OCI-LY1 (cell line): ENCODE results near the gene GSTP1.
A peak's percentile ranks its signal among the peaks of the same experiment; 100 is the strongest.

Source experiments
- H2AFZ ChIP-seq: fragments of 200-600 bp; sonication (generic), shearing (Covaris generic); 2 replicates; pipeline ENCODE4 v1.6.0; 2014; ENCODE audit warnings: antibody characterized with exemption, mild to moderate bottlenecking, low read length
- H3F3A ChIP-seq: fragments of 200-600 bp; sonication (generic), shearing (Covaris generic); 2 replicates; pipeline ENCODE4 v1.6.0; 2014; ENCODE audit warnings: mild to moderate bottlenecking, antibody characterized with exemption, low read length, moderate library complexity; ENCODE audit not compliant: insufficient read depth
- H3K27ac ChIP-seq: fragments of 200-600 bp; sonication (generic); 2 replicates; pipeline ENCODE4 v1.5.1; 2014; ENCODE audit warnings: low read length, mixed run types, mild to moderate bottlenecking, low read depth; ENCODE audit not compliant: poor library complexity, severe bottlenecking
- H3K27me3 ChIP-seq: fragments of 200-600 bp; sonication (generic); 2 replicates; pipeline ENCODE4 v1.6.0; 2014; ENCODE audit warnings: antibody characterized with exemption, mild to moderate bottlenecking, low read length, moderate library complexity; ENCODE audit not compliant: insufficient read depth
- H3K36me3 ChIP-seq: fragments of 200-600 bp; sonication (generic); 2 replicates; pipeline ENCODE4 v1.6.1; 2014; ENCODE audit warnings: mild to moderate bottlenecking, antibody characterized with exemption, low read length, moderate library complexity, mixed read lengths; ENCODE audit not compliant: insufficient read depth
- H3K4me1 ChIP-seq: fragments of 200-600 bp; sonication (generic); 2 replicates; pipeline ENCODE4 v1.5.1; 2014; ENCODE audit warnings: mild to moderate bottlenecking, low read length, moderate library complexity; ENCODE audit not compliant: insufficient read depth, severe bottlenecking
- H3K4me2 ChIP-seq: fragments of 200-600 bp; sonication (generic), shearing (Covaris generic); 2 replicates; pipeline ENCODE4 v1.6.1; 2014; ENCODE audit warnings: low read length
- H3K4me3 ChIP-seq: fragments of 200-600 bp; sonication (generic); 2 replicates; pipeline ENCODE4 v1.5.1; 2014; ENCODE audit warnings: low read length, low read depth, mild to moderate bottlenecking, mixed read lengths; ENCODE audit not compliant: poor library complexity, severe bottlenecking
- H3K79me2 ChIP-seq: fragments of 200-600 bp; shearing (Covaris generic); 2 replicates; pipeline ENCODE4 v1.6.1; 2016; ENCODE audit warnings: mixed run types, low read length, mixed read lengths; ENCODE audit not compliant: insufficient read depth
- H3K9ac ChIP-seq: fragments of 200-600 bp; sonication (generic), shearing (Covaris generic); 2 replicates; pipeline ENCODE4 v1.6.1; 2014; ENCODE audit warnings: mild to moderate bottlenecking, low read length, mixed read lengths
- H3K9me2 ChIP-seq: fragments of 200-600 bp; sonication (generic), shearing (Covaris generic); 2 replicates; pipeline ENCODE4 v1.6.1; 2014; ENCODE audit warnings: low read depth, mild to moderate bottlenecking, low read length, mixed read lengths
- H3K9me3 ChIP-seq: fragments of 200-600 bp; shearing (Covaris generic); 2 replicates; pipeline ENCODE4 v1.6.1; 2014; ENCODE audit warnings: low read length, mixed read lengths
- H4K20me1 ChIP-seq: fragments of 200-600 bp; sonication (generic), shearing (Covaris generic); 2 replicates; pipeline ENCODE4 v1.6.0; 2016; ENCODE audit warnings: mild to moderate bottlenecking, low read length; ENCODE audit not compliant: insufficient read depth
- EZH2 ChIP-seq: fragments of 200-600 bp; sonication (generic), shearing (Covaris generic); IDR thresholded peaks from 2 replicates; pipeline ENCODE4 v1.8.0; 2017; ENCODE audit warnings: borderline replicate concordance, mixed run types, mild to moderate bottlenecking, antibody characterized with exemption, low read length, moderate library complexity, mixed read lengths
- TF ChIP-seq, protein P1 (sequence below): fragments of 200-600 bp; sonication (generic), shearing (Covaris generic); IDR thresholded peaks from 2 replicates; pipeline ENCODE4 v1.5.1; 2017; ENCODE audit warnings: mild to moderate bottlenecking, antibody characterized with exemption, low read length, moderate library complexity, mixed read lengths

GSTP1 gene

DNA sequence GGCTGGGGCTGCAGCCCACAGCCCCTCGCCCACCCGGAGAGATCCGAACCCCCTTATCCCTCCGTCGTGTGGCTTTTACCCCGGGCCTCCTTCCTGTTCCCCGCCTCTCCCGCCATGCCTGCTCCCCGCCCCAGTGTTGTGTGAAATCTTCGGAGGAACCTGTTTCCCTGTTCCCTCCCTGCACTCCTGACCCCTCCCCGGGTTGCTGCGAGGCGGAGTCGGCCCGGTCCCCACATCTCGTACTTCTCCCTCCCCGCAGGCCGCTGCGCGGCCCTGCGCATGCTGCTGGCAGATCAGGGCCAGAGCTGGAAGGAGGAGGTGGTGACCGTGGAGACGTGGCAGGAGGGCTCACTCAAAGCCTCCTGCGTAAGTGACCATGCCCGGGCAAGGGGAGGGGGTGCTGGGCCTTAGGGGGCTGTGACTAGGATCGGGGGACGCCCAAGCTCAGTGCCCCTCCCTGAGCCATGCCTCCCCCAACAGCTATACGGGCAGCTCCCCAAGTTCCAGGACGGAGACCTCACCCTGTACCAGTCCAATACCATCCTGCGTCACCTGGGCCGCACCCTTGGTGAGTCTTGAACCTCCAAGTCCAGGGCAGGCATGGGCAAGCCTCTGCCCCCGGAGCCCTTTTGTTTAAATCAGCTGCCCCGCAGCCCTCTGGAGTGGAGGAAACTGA is 731 bp downstream of the GSTP1 start:
- Histone ChIP-seq H3K27ac (peak overlapping the region; percentile 92), H3K36me3 (peaks cover 45% of the 10 kb centered on the region), H4K20me1 (no peaks in the 10 kb centered on the region), H2AFZ (no peak overlapping the region), H3K4me3 (peak overlapping the region; percentile 94), H3K9ac (peak overlapping the region; percentile 94), H3F3A (peaks cover 10% of the 10 kb centered on the region; the same call in 1 of the 2 replicates), H3K79me2 (no peaks in the 10 kb centered on the region), H3K9me3 (no peaks in the 10 kb centered on the region), H3K9me2 (no peaks in the 10 kb centered on the region), H3K4me2 (peak overlapping the region; percentile 89), H3K4me1 (peaks cover 61% of the 10 kb centered on the region), H3K27me3 (peaks cover 6% of the 10 kb centered on the region; the same call in 1 of the 2 replicates)
- TF ChIP-seq EZH2, result no peak
- TF ChIP-seq, protein P1, sequence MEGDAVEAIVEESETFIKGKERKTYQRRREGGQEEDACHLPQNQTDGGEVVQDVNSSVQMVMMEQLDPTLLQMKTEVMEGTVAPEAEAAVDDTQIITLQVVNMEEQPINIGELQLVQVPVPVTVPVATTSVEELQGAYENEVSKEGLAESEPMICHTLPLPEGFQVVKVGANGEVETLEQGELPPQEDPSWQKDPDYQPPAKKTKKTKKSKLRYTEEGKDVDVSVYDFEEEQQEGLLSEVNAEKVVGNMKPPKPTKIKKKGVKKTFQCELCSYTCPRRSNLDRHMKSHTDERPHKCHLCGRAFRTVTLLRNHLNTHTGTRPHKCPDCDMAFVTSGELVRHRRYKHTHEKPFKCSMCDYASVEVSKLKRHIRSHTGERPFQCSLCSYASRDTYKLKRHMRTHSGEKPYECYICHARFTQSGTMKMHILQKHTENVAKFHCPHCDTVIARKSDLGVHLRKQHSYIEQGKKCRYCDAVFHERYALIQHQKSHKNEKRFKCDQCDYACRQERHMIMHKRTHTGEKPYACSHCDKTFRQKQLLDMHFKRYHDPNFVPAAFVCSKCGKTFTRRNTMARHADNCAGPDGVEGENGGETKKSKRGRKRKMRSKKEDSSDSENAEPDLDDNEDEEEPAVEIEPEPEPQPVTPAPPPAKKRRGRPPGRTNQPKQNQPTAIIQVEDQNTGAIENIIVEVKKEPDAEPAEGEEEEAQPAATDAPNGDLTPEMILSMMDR, result no peak

DNA sequence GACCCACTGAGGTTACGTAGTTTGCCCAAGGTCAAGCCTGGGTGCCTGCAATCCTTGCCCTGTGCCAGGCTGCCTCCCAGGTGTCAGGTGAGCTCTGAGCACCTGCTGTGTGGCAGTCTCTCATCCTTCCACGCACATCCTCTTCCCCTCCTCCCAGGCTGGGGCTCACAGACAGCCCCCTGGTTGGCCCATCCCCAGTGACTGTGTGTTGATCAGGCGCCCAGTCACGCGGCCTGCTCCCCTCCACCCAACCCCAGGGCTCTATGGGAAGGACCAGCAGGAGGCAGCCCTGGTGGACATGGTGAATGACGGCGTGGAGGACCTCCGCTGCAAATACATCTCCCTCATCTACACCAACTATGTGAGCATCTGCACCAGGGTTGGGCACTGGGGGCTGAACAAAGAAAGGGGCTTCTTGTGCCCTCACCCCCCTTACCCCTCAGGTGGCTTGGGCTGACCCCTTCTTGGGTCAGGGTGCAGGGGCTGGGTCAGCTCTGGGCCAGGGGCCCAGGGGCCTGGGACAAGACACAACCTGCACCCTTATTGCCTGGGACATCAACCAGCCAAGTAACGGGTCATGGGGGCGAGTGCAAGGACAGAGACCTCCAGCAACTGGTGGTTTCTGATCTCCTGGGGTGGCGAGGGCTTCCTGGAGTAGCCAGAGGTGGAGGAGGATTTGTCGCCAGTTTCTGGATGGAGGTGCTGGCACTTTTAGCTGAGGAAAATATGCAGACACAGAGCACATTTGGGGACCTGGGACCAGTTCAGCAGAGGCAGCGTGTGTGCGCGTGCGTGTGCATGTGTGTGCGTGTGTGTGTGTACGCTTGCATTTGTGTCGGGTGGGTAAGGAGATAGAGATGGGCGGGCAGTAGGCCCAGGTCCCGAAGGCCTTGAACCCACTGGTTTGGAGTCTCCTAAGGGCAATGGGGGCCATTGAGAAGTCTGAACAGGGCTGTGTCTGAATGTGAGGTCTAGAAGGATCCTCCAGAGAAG is 1.6 kb downstream of the GSTP1 start:
- H3K36me3 ChIP-seq, result peaks cover 46% of the 10 kb centered on the region
- peaks cover 10% of the 10 kb centered on the region; the same call in 1 of the 2 replicates for H3F3A ChIP-seq
- no peaks in the 10 kb centered on the region for H3K79me2 ChIP-seq
- peak overlapping the region; percentile 89 for H3K4me2 ChIP-seq
- H3K27me3 ChIP-seq, result peaks cover 6% of the 10 kb centered on the region; the same call in 1 of the 2 replicates
- peak overlapping the region; percentile 94 for H3K4me3 ChIP-seq
- H3K27ac ChIP-seq, result peak overlapping the region; percentile 92
- H3K9me3 ChIP-seq, result no peaks in the 10 kb centered on the region
- TF ChIP-seq EZH2, result no peak
- H3K9me2 ChIP-seq, result no peaks in the 10 kb centered on the region
- H2AFZ ChIP-seq, result no peak overlapping the region
- no peaks in the 10 kb centered on the region for H4K20me1 ChIP-seq
- H3K4me1 ChIP-seq, result peaks cover 54% of the 10 kb centered on the region
- peak overlapping the region; percentile 94 for H3K9ac ChIP-seq

DNA sequence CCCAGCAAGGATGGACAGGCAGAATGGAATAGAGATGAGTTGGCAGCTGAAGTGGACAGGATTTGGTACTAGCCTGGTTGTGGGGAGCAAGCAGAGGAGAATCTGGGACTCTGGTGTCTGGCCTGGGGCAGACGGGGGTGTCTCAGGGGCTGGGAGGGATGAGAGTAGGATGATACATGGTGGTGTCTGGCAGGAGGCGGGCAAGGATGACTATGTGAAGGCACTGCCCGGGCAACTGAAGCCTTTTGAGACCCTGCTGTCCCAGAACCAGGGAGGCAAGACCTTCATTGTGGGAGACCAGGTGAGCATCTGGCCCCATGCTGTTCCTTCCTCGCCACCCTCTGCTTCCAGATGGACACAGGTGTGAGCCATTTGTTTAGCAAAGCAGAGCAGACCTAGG is 2.3 kb downstream of the GSTP1 start:
- peaks cover 54% of the 10 kb centered on the region for H3K4me1 ChIP-seq
- H3K9me3 ChIP-seq, result no peaks in the 10 kb centered on the region
- no peaks in the 10 kb centered on the region for H4K20me1 ChIP-seq
- no peak overlapping the region for H2AFZ ChIP-seq
- peaks cover 46% of the 10 kb centered on the region for H3K36me3 ChIP-seq
- H3K9ac ChIP-seq, result no peak overlapping the region; the same call in 1 of the 2 replicates
- no peaks in the 10 kb centered on the region for H3K79me2 ChIP-seq
- H3F3A ChIP-seq, result peaks cover 10% of the 10 kb centered on the region; the same call in 1 of the 2 replicates
- H3K27ac ChIP-seq, result peak overlapping the region; percentile 92
- H3K4me2 ChIP-seq, result peak overlapping the region; percentile 89
- no peaks in the 10 kb centered on the region for H3K9me2 ChIP-seq
- peak overlapping the region; percentile 94 for H3K4me3 ChIP-seq
- peaks cover 6% of the 10 kb centered on the region; the same call in 1 of the 2 replicates for H3K27me3 ChIP-seq
- TF ChIP-seq, protein P1, result no peak
- no peak for TF ChIP-seq EZH2
